HepG2 (cell line): ENCODE data around the gene CD4. TPM values are rescaled to one million over a fixed set of nuclear protein-coding genes. Genes with fewer than 3 reads are reported as not detected.

Source experiments
- ATAC-seq: fragments of 200-7000 bp; cut with Tn5 transposase; 3 replicates; pipeline ENCODE4 v1.9.1; 2020; ENCODE audit warnings: mild to moderate bottlenecking, moderate library complexity
- BruUV-seq: library from RNA; stranded (reverse); fragments of 400-500 nt; replicated peaks from 2 replicates; lab custom pipeline; 2021; lab: Mats Ljungman, UMichigan
- CTCF ChIA-PET: fragments of 300-600 bp; formaldehyde crosslinking; extraction: SDS; loops from one replicate; lab custom pipeline; 2021; ENCODE audit warnings: low total read pairs, inconsistent platforms, low intra/inter-chr PET ratio; lab: Yijun Ruan, JAX
- POLR2A ChIA-PET: fragments of 350-600 bp; sonication (Branson Sonifier 250); formaldehyde crosslinking; loops from one replicate; lab custom pipeline; 2020; ENCODE audit warnings: antibody characterized with exemption, inconsistent platforms; lab: Yijun Ruan, JAX
- DNase-seq: peaks from one replicate; pipeline ENCODE4 v3.0.0-alpha.2; 2015; ENCODE audit warnings: low spot score
- FAIRE-seq: peaks from 3 replicates; lab custom pipeline; 2011; peaks lifted over from hg19 to GRCh38; lab: Jason Lieb, UNC
- H2AFZ ChIP-seq: one replicate; pipeline ENCODE4 v1.6.1; 2011; ENCODE audit warnings: low read length, inconsistent platforms
- H3K27ac ChIP-seq: fragments of 300-600 bp; 3 replicates; pipeline ENCODE4 v1.8.0; 2011; ENCODE audit warnings: mixed run types, mild to moderate bottlenecking, mixed read lengths, low read length, inconsistent platforms; ENCODE audit not compliant: insufficient read depth; ENCODE audit errors: extremely low read length
- H3K27me3 ChIP-seq, 2 experiments: fragments of 200-600 bp in 1 of 2; 2 replicates in 1 of 2; 3 replicates in 1 of 2; pipeline versions ENCODE4 v1.6.0 to v1.8.0; 2011; ENCODE audit warnings: low read length in 2 of 2, mild to moderate bottlenecking in 2 of 2, moderate library complexity in 2 of 2, inconsistent platforms in 1 of 2; ENCODE audit not compliant: insufficient read depth in 2 of 2, control insufficient read depth in 1 of 2
- H3K36me3 ChIP-seq, 2 experiments: fragments of 200-600 bp in 1 of 2; replicated peaks in 1 of 2; 2 replicates in 1 of 2; 3 replicates in 1 of 2; pipeline versions ENCODE4 v1.5.1 to v1.8.0; 2011; ENCODE audit warnings: low read length in 2 of 2, inconsistent platforms in 1 of 2; ENCODE audit not compliant: insufficient read depth in 2 of 2, control insufficient read depth in 1 of 2
- H3K4me1 ChIP-seq: 2 replicates; pipeline ENCODE4 v1.5.1; 2012; ENCODE audit warnings: low read length, inconsistent platforms; ENCODE audit not compliant: insufficient read depth
- H3K4me2 ChIP-seq: 2 replicates; pipeline ENCODE4 v1.6.0; 2011; ENCODE audit warnings: low read depth, low read length, inconsistent platforms
- H3K4me3 ChIP-seq, 3 experiments: fragments of 200-600 bp in 1 of 3; sonication (generic), shearing (Covaris generic) in 1 of 3; replicated peaks in 1 of 3; 2 replicates each; pipeline ENCODE4 v1.5.1; 2011 to 2016; ENCODE audit warnings: low read length in 3 of 3, inconsistent platforms in 2 of 3, low read depth in 2 of 3, mild to moderate bottlenecking in 2 of 3, control low read depth in 1 of 3, mixed read lengths in 1 of 3; ENCODE audit not compliant: insufficient read depth in 1 of 3
- H3K79me2 ChIP-seq: one replicate; pipeline ENCODE4 v1.6.1; 2011; ENCODE audit warnings: low read length, inconsistent platforms; ENCODE audit not compliant: insufficient read depth
- H3K9ac ChIP-seq: 2 replicates; pipeline ENCODE4 v1.6.0; 2011; ENCODE audit warnings: mild to moderate bottlenecking, low read depth, low read length, inconsistent platforms; ENCODE audit not compliant: insufficient read depth
- H3K9me3 ChIP-seq: 2 replicates; pipeline ENCODE4 v1.5.1; 2012; ENCODE audit warnings: mild to moderate bottlenecking, low read length
- H4K20me1 ChIP-seq: 2 replicates; pipeline ENCODE4 v1.6.0; 2011; ENCODE audit warnings: inconsistent platforms, mild to moderate bottlenecking, low read length, moderate library complexity; ENCODE audit not compliant: insufficient read depth
- AGO2 ChIP-seq: fragments of 200-400 bp; formaldehyde crosslinking; optimal IDR thresholded peaks from 2 replicates; pipeline ENCODE3; 2017; ENCODE audit warnings: mild to moderate bottlenecking, low read depth, low read length, moderate library complexity
- CEBPG ChIP-seq: IDR thresholded peaks from 2 replicates; pipeline ENCODE4 v1.6.1; 2016
- EHMT2 ChIP-seq: fragments of 200-600 bp; sonication (generic); IDR thresholded peaks from 2 replicates; pipeline ENCODE4 v1.7.0; 2017; ENCODE audit warnings: antibody characterized with exemption, low read depth, low read length, borderline replicate concordance
- HINFP ChIP-seq: sonication (generic); formaldehyde crosslinking; IDR thresholded peaks from 2 replicates; pipeline ENCODE4 v1.4.0; 2020; ENCODE audit warnings: low read depth, mild to moderate bottlenecking, missing genetic modification reagents
- HNRNPL ChIP-seq: fragments of 200-400 bp; formaldehyde crosslinking; IDR thresholded peaks from 2 replicates; pipeline ENCODE4 v1.6.1; 2017; ENCODE audit warnings: mild to moderate bottlenecking, low read depth, low read length
- HOXD1 ChIP-seq: sonication (generic); formaldehyde crosslinking; IDR thresholded peaks from 2 replicates; pipeline ENCODE4 v1.5.0; 2020; ENCODE audit warnings: missing genetic modification reagents
- KLF12 ChIP-seq: sonication (generic); formaldehyde crosslinking; IDR thresholded peaks from 2 replicates; pipeline ENCODE4 v1.4.0; 2020; ENCODE audit warnings: missing genetic modification reagents, borderline replicate concordance
- MED1 ChIP-seq: sonication (generic); formaldehyde crosslinking; IDR thresholded peaks from 2 replicates; pipeline ENCODE4 v1.4.0; 2020; ENCODE audit warnings: missing genetic modification reagents
- PTBP1 ChIP-seq: fragments of 200-400 bp; formaldehyde crosslinking; IDR thresholded peaks from 2 replicates; pipeline ENCODE4 v1.6.1; 2018; ENCODE audit warnings: low read length, low read depth; ENCODE audit not compliant: poor library complexity, severe bottlenecking
- RORA ChIP-seq: sonication (generic); formaldehyde crosslinking; IDR thresholded peaks from 2 replicates; pipeline ENCODE4 v1.5.0; 2020; ENCODE audit warnings: mild to moderate bottlenecking, missing genetic modification reagents, moderate library complexity
- SMC3 ChIP-seq: IDR thresholded peaks from 2 replicates; pipeline ENCODE4 v1.6.1; 2011; ENCODE audit warnings: low read length, improper control_type of control experiment
- ZFP37 ChIP-seq: sonication (generic); formaldehyde crosslinking; IDR thresholded peaks from 2 replicates; pipeline ENCODE4 v1.4.0; 2020; ENCODE audit warnings: missing genetic modification reagents, borderline replicate concordance
- ZNF317 ChIP-seq: sonication (generic); formaldehyde crosslinking; IDR thresholded peaks from 2 replicates; pipeline ENCODE4 v1.5.0; 2020; ENCODE audit warnings: mild to moderate bottlenecking, missing genetic modification reagents
- ZNF670 ChIP-seq: sonication (generic); formaldehyde crosslinking; IDR thresholded peaks from 2 replicates; pipeline ENCODE4 v1.8.0; 2022; ENCODE audit warnings: mild to moderate bottlenecking, missing genetic modification reagents, borderline replicate concordance
- WGBS: methylation state at CpG from one replicate; pipeline ENCODE4 v1.1.6; 2017; ENCODE audit warnings: low lambda C conversion rate; 5-methylcytosine and 5-hydroxymethylcytosine counted together
- in situ Hi-C: cut with HindIII; loops from 2 replicates; pipeline ENCODE4 v1.10.0; 2017; ENCODE audit warnings: low pct_unique_long_range_greater_than_20kb; ENCODE audit not compliant: extremely low pct_ligation_motif_present
- intact Hi-C: fragments of 100-400 bp; cut with micrococcal nuclease; formaldehyde crosslinking; loops from one replicate; pipeline ENCODE4 v1.10.0; 2022; ENCODE audit not compliant: unreplicated experiment
- polyA plus RNA-seq, 8 experiments: library from polyadenylated mRNA; depleted of rRNA in 3 of 8; stranded (reverse) in 7 of 8; unstranded in 1 of 8; fragments of >200 nt; fragmentation: Illumina TruSeq in 4 of 8; extraction: Trizol in 4 of 8; gene quantifications; 2 replicates each; pipeline versions ENCODE4 v1.2.1 to v1.2.3, GENCODE V29; 2011 to 2016; ENCODE audit warnings: low read depth in 4 of 8, missing spikeins in 1 of 8, mixed read lengths in 1 of 8; ENCODE audit not compliant: insufficient read depth in 1 of 8
- total RNA-seq, 5 experiments: library from RNA; depleted of rRNA; stranded (reverse); fragments of >200 nt; fragmentation: Illumina TruSeq; extraction: Trizol; gene quantifications; 2 replicates each; pipeline ENCODE4 v1.2.3, GENCODE V29; 2016; ENCODE audit warnings: low read depth in 1 of 5

Gene CD4
- total and polyA plus RNA-seq, 2 of the 13 experiments (the other 11 are each of a cell fraction or from before 2014, with no cell fraction given): 0.07 to 0.95 TPM

- TF ChIP-seq ZFP37 (no peak), KLF12 (CRISPR knock-in tag) (no peak), ZNF670 (CRISPR knock-in tag) (no peak), MED1 (no peak), RORA (no peak), ZNF317 (CRISPR knock-in tag) (no peak), CEBPG (CRISPR knock-in tag) (no peak), PTBP1 (no peak), SMC3 (no peak), HOXD1 (CRISPR knock-in tag) (no peak), EHMT2 (no peak)
- TF ChIP-seq, all 625 proteins: peak for 0
Measured at GRCh38 chr12:6836851-6837250, 47.5 kb downstream of the CD4 start (continued).

- POLR2A ChIA-PET: interaction anchor here (2.7 kb wide), 1 partner anchor 14 kb away, joined by 13 read pairs; the partner anchor contains the start of genes CDCA3 and USP5
- Histone ChIP-seq H3K27me3 (no peaks in the 10 kb centered on the region), H4K20me1 (no peaks in the 10 kb centered on the region), H3K79me2 (no peaks in the 10 kb centered on the region), H2AFZ (no peak overlapping the region), H3K27ac (no peak overlapping the region), H3K4me2 (no peak overlapping the region), H3K4me3 (no peak overlapping the region), H3K36me3 (peaks cover 12 to 30% of the 10 kb centered on the region in 2 experiments; a peak in 4 of 5 replicates), H3K9me3 (no peaks in the 10 kb centered on the region), H3K4me1 (no peaks in the 10 kb centered on the region), H3K9ac (no peak overlapping the region)
- ATAC-seq (no peak), DNase-seq (no peak), FAIRE-seq (no peak)
- CTCF ChIA-PET: no interaction called here
- intact Hi-C loops (no loop called here), in situ Hi-C loops (no loop called here)
- TF ChIP-seq HINFP: no peak
- 0 out of 2 replicates have a peak, but pooled peaks have one; percentile 40 for TF ChIP-seq HNRNPL
- peak; percentile 17 for TF ChIP-seq AGO2
- BruUV-seq: no TSS peak
- 100% methylated on average over 7 of the region's 26 CpGs for WGBS
Measured at GRCh38 chr12:6837370-6838060, 48.2 kb downstream of the CD4 start.
